ENCODE measurements around the gene CACNG7. TPM values are rescaled to one million over a fixed set of nuclear protein-coding genes. Genes with fewer than 3 reads are reported as not detected.

The CACNG7 gene
- total and polyA plus RNA-seq, 10 of the 15 experiments (the other 5 are each of a cell fraction or from before 2014, with no cell fraction given) = not detected

- ChIA-PET RAD21 (ENCODE audit: unreplicated experiment) (no interaction called here), POLR2A (interaction anchor here (0.6 kb wide), 1 partner anchor 16 kb away, joined by 4 read pairs; no protein-coding TSS in a partner anchor), SMC1A (ENCODE audit: uncharacterized antibody, unreplicated experiment) (no interaction called here), CTCF (no interaction called here)
- no peaks in the 10 kb centered on the region for H3K79me2 ChIP-seq (ENCODE audit: control insufficient read depth, insufficient read depth, low read length)
- BruUV-seq (replicated peaks) = no TSS peak
- H3K36me3 ChIP-seq (ENCODE audit: control insufficient read depth in 2 of 2, insufficient read depth in 2 of 2, low read length in 1 of 2) = no peaks in the 10 kb centered on the region
- ATAC-seq = no peak
- no peak for DNase-seq (ENCODE audit: low read depth, low spot score)
- 15% methylated on average over 4 of the region's 4 CpGs for WGBS (ENCODE audit: insufficient coverage, insufficient replicate concordance, low lambda C conversion rate, missing lambda C conversion rate)
- no peaks in the 10 kb centered on the region for H3K4me1 ChIP-seq (ENCODE audit: control insufficient read depth, insufficient read depth, low read length)
- FAIRE-seq = no peak
- H3K4me3 ChIP-seq = no peak overlapping the region
- H3K4me2 ChIP-seq (ENCODE audit: control insufficient read depth, insufficient read depth) = no peak overlapping the region
- H3K27me3 ChIP-seq (replicated peaks in 1 of 2; ENCODE audit: control insufficient read depth in 2 of 2, insufficient read depth in 2 of 2, low read length in 1 of 2) = no peaks in the 10 kb centered on the region
- in situ Hi-C loops (cut with MboI) (no loop called here), intact Hi-C loops (cut with micrococcal nuclease; ENCODE audit: unreplicated experiment) (no loop called here)
- H3K9ac ChIP-seq (ENCODE audit: control insufficient read depth, insufficient read depth, low read length) = no peak overlapping the region
- no peak overlapping the region for H2AFZ ChIP-seq (ENCODE audit: control insufficient read depth, low read depth, low read length)
- H3K27ac ChIP-seq (ENCODE audit: control insufficient read depth, insufficient read depth) = no peak overlapping the region
- no peaks in the 10 kb centered on the region; the same call in 2 of the 3 replicates for H3K9me3 ChIP-seq (replicated peaks; ENCODE audit: control insufficient read depth, insufficient read depth, low read length)
- H4K20me1 ChIP-seq (ENCODE audit: control insufficient read depth, insufficient read depth) = no peaks in the 10 kb centered on the region
- TF ChIP-seq, protein P1, sequence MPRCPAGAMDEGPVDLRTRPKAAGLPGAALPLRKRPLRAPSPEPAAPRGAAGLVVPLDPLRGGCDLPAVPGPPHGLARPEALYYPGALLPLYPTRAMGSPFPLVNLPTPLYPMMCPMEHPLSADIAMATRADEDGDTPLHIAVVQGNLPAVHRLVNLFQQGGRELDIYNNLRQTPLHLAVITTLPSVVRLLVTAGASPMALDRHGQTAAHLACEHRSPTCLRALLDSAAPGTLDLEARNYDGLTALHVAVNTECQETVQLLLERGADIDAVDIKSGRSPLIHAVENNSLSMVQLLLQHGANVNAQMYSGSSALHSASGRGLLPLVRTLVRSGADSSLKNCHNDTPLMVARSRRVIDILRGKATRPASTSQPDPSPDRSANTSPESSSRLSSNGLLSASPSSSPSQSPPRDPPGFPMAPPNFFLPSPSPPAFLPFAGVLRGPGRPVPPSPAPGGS (IDR thresholded peaks at IDR 0.05; ENCODE audit: borderline replicate concordance, insufficient read depth, low read depth, low read length, poor library complexity, severe bottlenecking) = no peak
- TF ChIP-seq, protein P2, sequence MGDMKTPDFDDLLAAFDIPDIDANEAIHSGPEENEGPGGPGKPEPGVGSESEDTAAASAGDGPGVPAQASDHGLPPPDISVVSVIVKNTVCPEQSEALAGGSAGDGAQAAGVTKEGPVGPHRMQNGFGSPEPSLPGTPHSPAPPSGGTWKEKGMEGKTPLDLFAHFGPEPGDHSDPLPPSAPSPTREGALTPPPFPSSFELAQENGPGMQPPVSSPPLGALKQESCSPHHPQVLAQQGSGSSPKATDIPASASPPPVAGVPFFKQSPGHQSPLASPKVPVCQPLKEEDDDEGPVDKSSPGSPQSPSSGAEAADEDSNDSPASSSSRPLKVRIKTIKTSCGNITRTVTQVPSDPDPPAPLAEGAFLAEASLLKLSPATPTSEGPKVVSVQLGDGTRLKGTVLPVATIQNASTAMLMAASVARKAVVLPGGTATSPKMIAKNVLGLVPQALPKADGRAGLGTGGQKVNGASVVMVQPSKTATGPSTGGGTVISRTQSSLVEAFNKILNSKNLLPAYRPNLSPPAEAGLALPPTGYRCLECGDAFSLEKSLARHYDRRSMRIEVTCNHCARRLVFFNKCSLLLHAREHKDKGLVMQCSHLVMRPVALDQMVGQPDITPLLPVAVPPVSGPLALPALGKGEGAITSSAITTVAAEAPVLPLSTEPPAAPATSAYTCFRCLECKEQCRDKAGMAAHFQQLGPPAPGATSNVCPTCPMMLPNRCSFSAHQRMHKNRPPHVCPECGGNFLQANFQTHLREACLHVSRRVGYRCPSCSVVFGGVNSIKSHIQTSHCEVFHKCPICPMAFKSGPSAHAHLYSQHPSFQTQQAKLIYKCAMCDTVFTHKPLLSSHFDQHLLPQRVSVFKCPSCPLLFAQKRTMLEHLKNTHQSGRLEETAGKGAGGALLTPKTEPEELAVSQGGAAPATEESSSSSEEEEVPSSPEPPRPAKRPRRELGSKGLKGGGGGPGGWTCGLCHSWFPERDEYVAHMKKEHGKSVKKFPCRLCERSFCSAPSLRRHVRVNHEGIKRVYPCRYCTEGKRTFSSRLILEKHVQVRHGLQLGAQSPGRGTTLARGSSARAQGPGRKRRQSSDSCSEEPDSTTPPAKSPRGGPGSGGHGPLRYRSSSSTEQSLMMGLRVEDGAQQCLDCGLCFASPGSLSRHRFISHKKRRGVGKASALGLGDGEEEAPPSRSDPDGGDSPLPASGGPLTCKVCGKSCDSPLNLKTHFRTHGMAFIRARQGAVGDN (IDR thresholded peaks at IDR 0.05) = no peak
- TF ChIP-seq TARDBP (IDR thresholded peaks at IDR 0.05; ENCODE audit: borderline replicate concordance) = no peak
- no peak for TF ChIP-seq GABPA (IDR thresholded peaks at IDR 0.05; ENCODE audit: low read depth)
- TF ChIP-seq POLR2AphosphoS2 (IDR thresholded peaks at IDR 0.05; ENCODE audit: low read depth, low read length) = no peak
- TF ChIP-seq E2F8 (IDR thresholded peaks at IDR 0.05; ENCODE audit: low read depth, partially characterized antibody) = no peak
- no peak for TF ChIP-seq ZNF217 (IDR thresholded peaks at IDR 0.05)
- TF ChIP-seq, protein P3, sequence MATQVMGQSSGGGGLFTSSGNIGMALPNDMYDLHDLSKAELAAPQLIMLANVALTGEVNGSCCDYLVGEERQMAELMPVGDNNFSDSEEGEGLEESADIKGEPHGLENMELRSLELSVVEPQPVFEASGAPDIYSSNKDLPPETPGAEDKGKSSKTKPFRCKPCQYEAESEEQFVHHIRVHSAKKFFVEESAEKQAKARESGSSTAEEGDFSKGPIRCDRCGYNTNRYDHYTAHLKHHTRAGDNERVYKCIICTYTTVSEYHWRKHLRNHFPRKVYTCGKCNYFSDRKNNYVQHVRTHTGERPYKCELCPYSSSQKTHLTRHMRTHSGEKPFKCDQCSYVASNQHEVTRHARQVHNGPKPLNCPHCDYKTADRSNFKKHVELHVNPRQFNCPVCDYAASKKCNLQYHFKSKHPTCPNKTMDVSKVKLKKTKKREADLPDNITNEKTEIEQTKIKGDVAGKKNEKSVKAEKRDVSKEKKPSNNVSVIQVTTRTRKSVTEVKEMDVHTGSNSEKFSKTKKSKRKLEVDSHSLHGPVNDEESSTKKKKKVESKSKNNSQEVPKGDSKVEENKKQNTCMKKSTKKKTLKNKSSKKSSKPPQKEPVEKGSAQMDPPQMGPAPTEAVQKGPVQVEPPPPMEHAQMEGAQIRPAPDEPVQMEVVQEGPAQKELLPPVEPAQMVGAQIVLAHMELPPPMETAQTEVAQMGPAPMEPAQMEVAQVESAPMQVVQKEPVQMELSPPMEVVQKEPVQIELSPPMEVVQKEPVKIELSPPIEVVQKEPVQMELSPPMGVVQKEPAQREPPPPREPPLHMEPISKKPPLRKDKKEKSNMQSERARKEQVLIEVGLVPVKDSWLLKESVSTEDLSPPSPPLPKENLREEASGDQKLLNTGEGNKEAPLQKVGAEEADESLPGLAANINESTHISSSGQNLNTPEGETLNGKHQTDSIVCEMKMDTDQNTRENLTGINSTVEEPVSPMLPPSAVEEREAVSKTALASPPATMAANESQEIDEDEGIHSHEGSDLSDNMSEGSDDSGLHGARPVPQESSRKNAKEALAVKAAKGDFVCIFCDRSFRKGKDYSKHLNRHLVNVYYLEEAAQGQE (IDR thresholded peaks at IDR 0.05; ENCODE audit: low read depth, low read length) = no peak
- TF ChIP-seq SPI1 (IDR thresholded peaks at IDR 0.05; ENCODE audit: borderline replicate concordance, insufficient read depth, low read depth, low read length) = no peak
- TF ChIP-seq CHD4 (IDR thresholded peaks at IDR 0.05) = no peak
- TF ChIP-seq BACH1 (IDR thresholded peaks at IDR 0.05; ENCODE audit: borderline replicate concordance) = no peak
- TF ChIP-seq PAX8 (IDR thresholded peaks at IDR 0.05) = no peak
- TF ChIP-seq PAX5 (IDR thresholded peaks at IDR 0.05; ENCODE audit: borderline replicate concordance, low read depth, low read length) = no peak
- TF ChIP-seq HDGF (IDR thresholded peaks at IDR 0.05) = no peak
Measured at GRCh38 chr19:53944416-53944815, 35.3 kb downstream of the CACNG7 start.

Data from GM12878 (cell line).